HEK293 (cell line): ENCODE results near the gene MAP3K7CL.

ENCODE experiments used
- ZNF140 ChIP-seq: fragments of 450-650 bp; formaldehyde crosslinking; IDR thresholded peaks from 2 replicates; pipeline ENCODE4 v1.5.1; 2016; ENCODE audit warnings: missing biosample characterization, missing genetic modification characterization
- ZNF530 ChIP-seq: fragments of 450-650 bp; formaldehyde crosslinking; IDR thresholded peaks from 2 replicates; pipeline ENCODE4 v1.5.1; 2016; ENCODE audit warnings: low read depth, missing biosample characterization, missing genetic modification characterization
- TF ChIP-seq, protein P1 (sequence below): fragments of 450-650 bp; formaldehyde crosslinking; IDR thresholded peaks from 2 replicates; pipeline ENCODE4 v1.5.1; 2016; ENCODE audit warnings: missing biosample characterization, missing genetic modification characterization

- TF ChIP-seq ZNF530 (tag by site-specific recombination) (no peak), ZNF140 (no peak)
- TF ChIP-seq, protein P1, sequence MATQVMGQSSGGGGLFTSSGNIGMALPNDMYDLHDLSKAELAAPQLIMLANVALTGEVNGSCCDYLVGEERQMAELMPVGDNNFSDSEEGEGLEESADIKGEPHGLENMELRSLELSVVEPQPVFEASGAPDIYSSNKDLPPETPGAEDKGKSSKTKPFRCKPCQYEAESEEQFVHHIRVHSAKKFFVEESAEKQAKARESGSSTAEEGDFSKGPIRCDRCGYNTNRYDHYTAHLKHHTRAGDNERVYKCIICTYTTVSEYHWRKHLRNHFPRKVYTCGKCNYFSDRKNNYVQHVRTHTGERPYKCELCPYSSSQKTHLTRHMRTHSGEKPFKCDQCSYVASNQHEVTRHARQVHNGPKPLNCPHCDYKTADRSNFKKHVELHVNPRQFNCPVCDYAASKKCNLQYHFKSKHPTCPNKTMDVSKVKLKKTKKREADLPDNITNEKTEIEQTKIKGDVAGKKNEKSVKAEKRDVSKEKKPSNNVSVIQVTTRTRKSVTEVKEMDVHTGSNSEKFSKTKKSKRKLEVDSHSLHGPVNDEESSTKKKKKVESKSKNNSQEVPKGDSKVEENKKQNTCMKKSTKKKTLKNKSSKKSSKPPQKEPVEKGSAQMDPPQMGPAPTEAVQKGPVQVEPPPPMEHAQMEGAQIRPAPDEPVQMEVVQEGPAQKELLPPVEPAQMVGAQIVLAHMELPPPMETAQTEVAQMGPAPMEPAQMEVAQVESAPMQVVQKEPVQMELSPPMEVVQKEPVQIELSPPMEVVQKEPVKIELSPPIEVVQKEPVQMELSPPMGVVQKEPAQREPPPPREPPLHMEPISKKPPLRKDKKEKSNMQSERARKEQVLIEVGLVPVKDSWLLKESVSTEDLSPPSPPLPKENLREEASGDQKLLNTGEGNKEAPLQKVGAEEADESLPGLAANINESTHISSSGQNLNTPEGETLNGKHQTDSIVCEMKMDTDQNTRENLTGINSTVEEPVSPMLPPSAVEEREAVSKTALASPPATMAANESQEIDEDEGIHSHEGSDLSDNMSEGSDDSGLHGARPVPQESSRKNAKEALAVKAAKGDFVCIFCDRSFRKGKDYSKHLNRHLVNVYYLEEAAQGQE (tag by site-specific recombination): no peak
These were observed 35.9 kb downstream of the MAP3K7CL start for GRCh38 chr21:29166323-29166722.
